GM12873 (cell line): ENCODE data around the gene EIF2S2.

Experiments used
- CTCF ChIP-seq: IDR thresholded peaks from 2 replicates; pipeline ENCODE4 v1.5.1; 2012; ENCODE audit warnings: low read depth, mild to moderate bottlenecking, moderate library complexity, low read length, control low read depth; ENCODE audit not compliant: insufficient read depth; ENCODE audit errors: missing control alignments

EIF2S2 gene

GRCh38 chr20:34105978-34106675 is 5.9 kb downstream of the EIF2S2 start:
- TF ChIP-seq CTCF = no peak

- TF ChIP-seq CTCF = no peak
These were observed 8.0 kb downstream of the EIF2S2 start for GRCh38 chr20:34104059-34104458.

- no peak for TF ChIP-seq CTCF
These were observed 9.7 kb downstream of the EIF2S2 start for GRCh38 chr20:34102342-34102741.

- no peak for TF ChIP-seq CTCF
These were observed 11.5 kb downstream of the EIF2S2 start for GRCh38 chr20:34100576-34100975.

- TF ChIP-seq CTCF = no peak
These were observed 12.4 kb downstream of the EIF2S2 start for GRCh38 chr20:34099675-34100074.

- no peak for TF ChIP-seq CTCF
These were observed 13.5 kb downstream of the EIF2S2 start for GRCh38 chr20:34098570-34098969.

GRCh38 chr20:34096699-34097444 is 15.2 kb downstream of the EIF2S2 start:
- no peak for TF ChIP-seq CTCF
